ENCODE measurements around the gene KIAA0232. TPM values are rescaled to one million over a fixed set of nuclear protein-coding genes. Genes with fewer than 3 reads are reported as not detected.

The KIAA0232 gene
- total RNA-seq, 1 experiment from 2014 or later: 28.5 TPM

GRCh38 chr4:6851962-6852361 lies 69.4 kb downstream of the KIAA0232 start:
- Mint-ChIP-seq H3K9me3 (peaks cover 6 to 12% of the 10 kb centered on the region in 2 experiments; a peak in 4 of 5 replicates), H3K27ac (no peak overlapping the region), H3K4me3 (no peak overlapping the region), H3K36me3 (ENCODE audit: insufficient read depth in 1 of 3, low read depth in 3 of 3) (peaks cover 34 to 36% (median 36%) of the 10 kb centered on the region in 3 experiments), H3K27me3 (ENCODE audit: low read depth) (no peaks in the 10 kb centered on the region), H3K4me1 (peaks cover 37 to 47% of the 10 kb centered on the region in 2 experiments)
- no peaks in the 10 kb centered on the region for H4K20me1 ChIP-seq (ENCODE audit: control insufficient read depth, insufficient read depth, insufficient read length)
- peaks cover 2% of the 10 kb centered on the region; the same call in 1 of the 2 replicates for H3K79me2 ChIP-seq (ENCODE audit: insufficient read depth, low read length)
- H2AFZ ChIP-seq (ENCODE audit: low read length): no peak overlapping the region
- no peak overlapping the region for H4K91ac ChIP-seq (ENCODE audit: insufficient read length, low read depth, low read length)
- no CpG with 5 or more reads among the region's 2 CpGs for WGBS (ENCODE audit: extremely low coverage, insufficient read length, low lambda C conversion rate)
- H2AK5ac ChIP-seq (ENCODE audit: insufficient read length, low read length): no peak overlapping the region
- H3K79me1 ChIP-seq (ENCODE audit: insufficient read depth, low read depth, low read length, poor library complexity, severe bottlenecking): no peaks in the 10 kb centered on the region
- no peak overlapping the region for H3K9ac ChIP-seq (ENCODE audit: extremely low read depth, insufficient read length, low read length)
- no peak for DNase-seq
- no peak overlapping the region for H3K18ac ChIP-seq (ENCODE audit: insufficient read length, low read depth, low read length)
- H3K4ac ChIP-seq (ENCODE audit: low read depth, low read length): no peak overlapping the region
- peaks cover 8% of the 10 kb centered on the region for H3K9me3 ChIP-seq (ENCODE audit: control insufficient read depth, low read depth, low read length)
- H2BK15ac ChIP-seq (ENCODE audit: low read depth, low read length): no peak overlapping the region
- H3K23me2 ChIP-seq (ENCODE audit: insufficient read length, low read depth, low read length, poor library complexity, severe bottlenecking): no peaks in the 10 kb centered on the region
- no peak overlapping the region for H3T11ph ChIP-seq (ENCODE audit: low read length)
- TF ChIP-seq, protein P1, sequence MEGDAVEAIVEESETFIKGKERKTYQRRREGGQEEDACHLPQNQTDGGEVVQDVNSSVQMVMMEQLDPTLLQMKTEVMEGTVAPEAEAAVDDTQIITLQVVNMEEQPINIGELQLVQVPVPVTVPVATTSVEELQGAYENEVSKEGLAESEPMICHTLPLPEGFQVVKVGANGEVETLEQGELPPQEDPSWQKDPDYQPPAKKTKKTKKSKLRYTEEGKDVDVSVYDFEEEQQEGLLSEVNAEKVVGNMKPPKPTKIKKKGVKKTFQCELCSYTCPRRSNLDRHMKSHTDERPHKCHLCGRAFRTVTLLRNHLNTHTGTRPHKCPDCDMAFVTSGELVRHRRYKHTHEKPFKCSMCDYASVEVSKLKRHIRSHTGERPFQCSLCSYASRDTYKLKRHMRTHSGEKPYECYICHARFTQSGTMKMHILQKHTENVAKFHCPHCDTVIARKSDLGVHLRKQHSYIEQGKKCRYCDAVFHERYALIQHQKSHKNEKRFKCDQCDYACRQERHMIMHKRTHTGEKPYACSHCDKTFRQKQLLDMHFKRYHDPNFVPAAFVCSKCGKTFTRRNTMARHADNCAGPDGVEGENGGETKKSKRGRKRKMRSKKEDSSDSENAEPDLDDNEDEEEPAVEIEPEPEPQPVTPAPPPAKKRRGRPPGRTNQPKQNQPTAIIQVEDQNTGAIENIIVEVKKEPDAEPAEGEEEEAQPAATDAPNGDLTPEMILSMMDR (conservative IDR thresholded peaks at IDR 0.05): no peak
- no peaks in the 10 kb centered on the region for H3K27me3 ChIP-seq (ENCODE audit: insufficient read depth, low read length)
- H2BK20ac ChIP-seq (ENCODE audit: low read depth, low read length, poor library complexity, severe bottlenecking): no peak overlapping the region
- H4K5ac ChIP-seq (ENCODE audit: insufficient read length, low read depth, low read length): no peak overlapping the region
- H4K8ac ChIP-seq (replicated peaks; ENCODE audit: insufficient read length, low read depth, low read length): no peak overlapping the region
- H3K4me1 ChIP-seq (ENCODE audit: insufficient read depth, low read length): peaks cover 11% of the 10 kb centered on the region
- no peak overlapping the region for H3K23ac ChIP-seq (ENCODE audit: insufficient read length, low read depth, low read length)
- H2BK5ac ChIP-seq (ENCODE audit: insufficient read length, low read length): no peak overlapping the region
- no peak overlapping the region for H3K4me2 ChIP-seq (ENCODE audit: insufficient read depth, insufficient read length, low read length)
- no peak overlapping the region for H2BK120ac ChIP-seq (ENCODE audit: low read depth, low read length, poor library complexity, severe bottlenecking)
- H2BK12ac ChIP-seq (ENCODE audit: insufficient read length, low read depth, low read length): no peak overlapping the region
- no peak overlapping the region for H3K56ac ChIP-seq (ENCODE audit: insufficient read length, low read depth, low read length)
- H3K14ac ChIP-seq (ENCODE audit: insufficient read depth, low read length): no peak overlapping the region
- H3K27ac ChIP-seq (ENCODE audit: insufficient read length, low read depth, low read length): no peak overlapping the region

All from H9 (cell line).